ENCODE data around the gene BCAS4.
"Not testable (repeated sequence)": the region's sequence is repeated elsewhere in the genome, so short reads cannot be mapped to it uniquely, and the experiment has no call there.

BCAS4 gene

GRCh38 chr20:50762435-50763220 lies 32.2 kb upstream of the BCAS4 start:
- no peak for TF ChIP-seq CTCF (IDR thresholded peaks at IDR 0.05; ENCODE audit: low read depth, low read length, missing control alignments)
- in situ Hi-C loops (cut with HindIII; ENCODE audit: low sequenced_read_pairs): no loop called here
- no peak for DNase-seq (ENCODE audit: low read depth)
- H3K4me3 ChIP-seq (ENCODE audit: low read depth, low read length): no peak overlapping the region

- H3K4me3 ChIP-seq (ENCODE audit: low read depth, low read length); DNase-seq (ENCODE audit: low read depth); in situ Hi-C loops (cut with HindIII; ENCODE audit: low sequenced_read_pairs): not testable (repeated sequence)
Measured at GRCh38 chr20:50763550-50764458, 31.1 kb upstream of the BCAS4 start.

- in situ Hi-C loops (cut with HindIII; ENCODE audit: low sequenced_read_pairs); H3K4me3 ChIP-seq (ENCODE audit: low read depth, low read length); DNase-seq (ENCODE audit: low read depth): not testable (repeated sequence)
Measured at GRCh38 chr20:50765251-50765650, 29.6 kb upstream of the BCAS4 start.

- DNase-seq (ENCODE audit: low read depth): no peak
- no peak for TF ChIP-seq CTCF (IDR thresholded peaks at IDR 0.05; ENCODE audit: low read depth, low read length, missing control alignments)
- in situ Hi-C loops (cut with HindIII; ENCODE audit: low sequenced_read_pairs): no loop called here
- H3K4me3 ChIP-seq (ENCODE audit: low read depth, low read length): no peak overlapping the region
Measured at GRCh38 chr20:50765674-50766073, 29.2 kb upstream of the BCAS4 start.

GRCh38 chr20:50766955-50767809 lies 27.7 kb upstream of the BCAS4 start:
- H3K4me3 ChIP-seq (ENCODE audit: low read depth, low read length); DNase-seq (ENCODE audit: low read depth); in situ Hi-C loops (cut with HindIII; ENCODE audit: low sequenced_read_pairs): not testable (repeated sequence)

- in situ Hi-C loops (cut with HindIII; ENCODE audit: low sequenced_read_pairs); DNase-seq (ENCODE audit: low read depth); H3K4me3 ChIP-seq (ENCODE audit: low read depth, low read length): not testable (repeated sequence)
Measured at GRCh38 chr20:50768991-50769390, 25.9 kb upstream of the BCAS4 start.

- DNase-seq (ENCODE audit: low read depth); in situ Hi-C loops (cut with HindIII; ENCODE audit: low sequenced_read_pairs): not testable (repeated sequence)
Measured at GRCh38 chr20:50769551-50770085, 25.2 kb upstream of the BCAS4 start.

GRCh38 chr20:50771419-50772080 lies 23.3 kb upstream of the BCAS4 start:
- H3K4me3 ChIP-seq (ENCODE audit: low read depth, low read length); DNase-seq (ENCODE audit: low read depth); in situ Hi-C loops (cut with HindIII; ENCODE audit: low sequenced_read_pairs): not testable (repeated sequence)

More at GRCh38 chr20:50769551-50770085, 25.2 kb upstream of the BCAS4 start:
- not testable (repeated sequence) for H3K4me3 ChIP-seq (ENCODE audit: low read depth, low read length)
